Activated CD8-positive, alpha-beta T cell treated with anti-CD3 and anti-CD28 coated beads for 36 hours (primary cell): ENCODE data around the gene ZNF581. TPM values are rescaled to one million over a fixed set of nuclear protein-coding genes. Genes with fewer than 3 reads are reported as not detected.

Experiments
- ATAC-seq: fragments of 200-7000 bp; cut with Tn5 transposase; one replicate; pipeline ENCODE4 v1.10.0; 2021; ENCODE audit warnings: mild to moderate bottlenecking, moderate library complexity
- CTCF ChIA-PET: fragments of 350-600 bp; sonication (Branson Sonifier 250); formaldehyde crosslinking; loops from one replicate; lab custom pipeline; 2021; ENCODE audit warnings: antibody characterized with exemption; lab: Charles Lee
- POLR2A ChIA-PET: fragments of 350-600 bp; sonication (Branson Sonifier 250); formaldehyde crosslinking; loops from one replicate; lab custom pipeline; 2021; ENCODE audit warnings: antibody characterized with exemption; lab: Charles Lee
- DNase-seq: peaks from one replicate; pipeline ENCODE4 v3.0.0-alpha.2; 2020
- H3K27ac Mint-ChIP-seq: one replicate; pipeline ENCODE4 v1.8.0; 2021; ENCODE audit warnings: mild to moderate bottlenecking, mixed read lengths
- H3K27me3 Mint-ChIP-seq: one replicate; pipeline ENCODE4 v1.8.0; 2021; ENCODE audit warnings: mixed read lengths
- H3K36me3 Mint-ChIP-seq: one replicate; pipeline ENCODE4 v1.8.0; 2021; ENCODE audit warnings: low read depth, mixed read lengths
- H3K4me1 Mint-ChIP-seq: one replicate; pipeline ENCODE4 v1.8.0; 2021; ENCODE audit warnings: low read depth, mixed read lengths
- H3K4me3 Mint-ChIP-seq: one replicate; pipeline ENCODE4 v1.8.0; 2021; ENCODE audit warnings: mild to moderate bottlenecking, moderate library complexity, mixed read lengths
- H3K9me3 Mint-ChIP-seq: one replicate; pipeline ENCODE4 v1.8.0; 2021; ENCODE audit warnings: mixed read lengths
- CTCF ChIP-seq: fragments of 200-600 bp; IDR thresholded peaks from one replicate; pipeline ENCODE4 v1.8.0; 2022; ENCODE audit warnings: antibody characterized with exemption, mild to moderate bottlenecking
- intact Hi-C: fragments of 100-400 bp; cut with micrococcal nuclease; formaldehyde crosslinking; loops from one replicate; pipeline ENCODE4 v1.10.0; 2022
- total RNA-seq, 2 experiments: library from RNA; stranded (reverse); gene quantifications; one replicate each; pipeline ENCODE4 v1.2.3, GENCODE V29; 2021

ZNF581 gene
- total RNA-seq, 2 experiments from 2014 or later: 30.4 to 34.5 TPM

- peak overlapping the region; percentile 84 for H3K27ac Mint-ChIP-seq
- peaks cover 2% of the 10 kb centered on the region for H3K9me3 Mint-ChIP-seq
- peak overlapping the region; percentile 88 for H3K4me3 Mint-ChIP-seq
- DNase-seq: no peak
- ATAC-seq: no peak
- no peak for TF ChIP-seq CTCF
- H3K4me1 Mint-ChIP-seq: peaks cover 32% of the 10 kb centered on the region
- ChIA-PET CTCF (interaction anchor here (4.0 kb wide), 1 partner anchor 32 kb away, joined by 24 read pairs; no protein-coding TSS in a partner anchor), POLR2A (interaction anchor here (1.0 kb wide), 1 partner anchor 24 kb away, joined by 4 read pairs; the partner anchor contains the start of gene ZNF784)
- no peaks in the 10 kb centered on the region for H3K27me3 Mint-ChIP-seq
- H3K36me3 Mint-ChIP-seq: peaks cover 28% of the 10 kb centered on the region
- intact Hi-C loops: no loop called here
Measured at GRCh38 chr19:55600662-55601028, 42.8 kb upstream of the ZNF581 start.

- CTCF ChIA-PET: interaction anchor here (4.0 kb wide), 1 partner anchor 32 kb away, joined by 24 read pairs; no protein-coding TSS in a partner anchor
Measured at GRCh38 chr19:55601084-55601483, 42.4 kb upstream of the ZNF581 start.

GRCh38 chr19:55602104-55603001 is 41.1 kb upstream of the ZNF581 start:
- H3K4me3 Mint-ChIP-seq: peak overlapping the region; percentile 88
- POLR2A ChIA-PET: no interaction called here
- H3K27ac Mint-ChIP-seq: peak overlapping the region; percentile 84
- intact Hi-C loops: no loop called here
- peaks cover 43% of the 10 kb centered on the region for H3K4me1 Mint-ChIP-seq
- no peaks in the 10 kb centered on the region for H3K27me3 Mint-ChIP-seq
- peaks cover 2% of the 10 kb centered on the region for H3K9me3 Mint-ChIP-seq
- DNase-seq: no peak
- no peak for ATAC-seq
- peaks cover 23% of the 10 kb centered on the region for H3K36me3 Mint-ChIP-seq
- CTCF ChIA-PET: no interaction called here
- no peak for TF ChIP-seq CTCF

More at GRCh38 chr19:55601084-55601483, 42.4 kb upstream of the ZNF581 start:
- no peak for TF ChIP-seq CTCF
- Mint-ChIP-seq H3K4me3 (peak overlapping the region; percentile 88), H3K27me3 (no peaks in the 10 kb centered on the region), H3K4me1 (peaks cover 34% of the 10 kb centered on the region), H3K36me3 (peaks cover 23% of the 10 kb centered on the region), H3K9me3 (peaks cover 2% of the 10 kb centered on the region), H3K27ac (peak overlapping the region; percentile 84)
- DNase-seq: no peak
- intact Hi-C loops: no loop called here
- POLR2A ChIA-PET: interaction anchor here (1.0 kb wide), 1 partner anchor 24 kb away, joined by 4 read pairs; the partner anchor contains the start of gene ZNF784
- ATAC-seq: no peak

GRCh38 chr19:55603115-55603514 is 40.3 kb upstream of the ZNF581 start:
- no peak for DNase-seq
- POLR2A ChIA-PET: no interaction called here

More at GRCh38 chr19:55603115-55603514, 40.3 kb upstream of the ZNF581 start:
- intact Hi-C loops: no loop called here
- no peak for ATAC-seq
- Mint-ChIP-seq H3K27me3 (no peaks in the 10 kb centered on the region), H3K36me3 (peaks cover 24% of the 10 kb centered on the region), H3K9me3 (peaks cover 2% of the 10 kb centered on the region), H3K4me1 (peaks cover 51% of the 10 kb centered on the region), H3K4me3 (no peak overlapping the region), H3K27ac (peak overlapping the region; percentile 32)
- TF ChIP-seq CTCF: no peak
- CTCF ChIA-PET: no interaction called here
